8988T (cell line): ENCODE results near the gene SIM1.

Experiments
- DNase-seq: peaks from one replicate; pipeline ENCODE4 v3.0.0; 2011

The SIM1 gene

DNA sequence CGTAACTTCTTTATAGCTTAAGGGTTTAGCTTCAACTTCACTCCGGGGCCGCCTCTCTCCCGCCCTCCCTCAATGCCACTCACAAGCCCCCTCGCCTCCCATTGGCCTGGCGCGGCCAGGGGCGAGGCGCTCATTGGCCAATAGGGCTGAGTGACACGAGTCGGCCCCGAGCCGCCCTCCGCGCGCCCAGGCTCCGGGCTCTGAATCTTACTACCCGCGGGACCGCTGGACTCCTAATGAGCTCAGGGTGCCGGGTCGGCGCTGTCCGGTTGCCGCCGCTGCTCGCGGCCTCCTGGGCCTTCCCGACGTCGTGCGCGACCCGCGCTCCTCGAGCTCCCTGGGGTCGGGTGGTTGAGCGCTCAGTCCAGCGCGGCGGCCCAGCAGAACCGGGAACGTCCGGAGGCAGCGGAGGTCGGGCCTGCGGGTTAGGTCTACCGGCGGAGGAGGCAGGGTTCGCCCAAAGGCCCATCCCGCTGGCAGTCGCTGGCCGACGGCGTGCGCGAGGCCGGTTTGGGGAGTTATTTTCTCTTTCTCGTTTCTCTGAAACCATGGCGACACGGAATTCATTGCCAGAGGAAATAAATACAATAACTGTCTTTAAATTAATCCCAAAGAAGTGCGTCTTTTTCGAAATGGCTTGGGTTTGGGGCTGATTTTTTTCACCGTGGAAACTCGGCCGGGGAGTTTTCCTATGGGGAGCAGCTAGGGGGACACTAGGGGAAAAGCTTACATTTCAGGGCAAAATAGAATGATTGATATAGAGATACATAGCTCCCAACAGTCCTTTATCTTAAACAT is at the start of gene SIM1:
Gene SIM1 (minus strand): TSS at position 19 of the 798 bp plus-strand sequence. CDS start 1,453 bp downstream, outside the sequence.
- DNase-seq, result no peak

- no peak for DNase-seq
Observed at GRCh38 chr6:100512203-100512862, 47.6 kb upstream of the SIM1 start.

DNA sequence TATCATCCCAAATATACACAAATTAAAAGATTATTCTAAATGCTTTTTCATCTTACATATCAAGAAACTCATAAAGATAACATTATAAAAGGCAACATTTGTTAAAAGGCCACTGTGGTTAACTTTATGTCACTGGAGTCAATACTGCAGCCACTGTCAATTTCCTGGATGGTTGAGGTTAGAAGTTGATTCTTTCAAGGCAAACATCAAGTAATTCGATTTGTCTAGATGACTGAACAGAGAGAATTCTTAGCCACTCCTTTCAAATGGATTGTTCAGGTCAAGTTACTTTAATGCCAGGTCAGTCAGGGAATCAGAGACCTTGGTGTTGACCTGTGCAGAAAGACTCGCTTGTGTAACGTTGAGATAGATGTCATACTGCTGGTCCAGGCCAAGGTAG is 44.4 kb upstream of the SIM1 start:
- no peak for DNase-seq

- no peak for DNase-seq
Observed at GRCh38 chr6:100506651-100507050, 41.9 kb upstream of the SIM1 start.

- DNase-seq, result no peak
Observed at GRCh38 chr6:100504786-100505737, 40.3 kb upstream of the SIM1 start.

GRCh38 chr6:100503043-100503705 is 38.5 kb upstream of the SIM1 start:
- DNase-seq, result no peak

GRCh38 chr6:100493206-100493888 is 28.6 kb upstream of the SIM1 start:
- no peak for DNase-seq

GRCh38 chr6:100491952-100492670 is 27.4 kb upstream of the SIM1 start:
- no peak for DNase-seq

DNA sequence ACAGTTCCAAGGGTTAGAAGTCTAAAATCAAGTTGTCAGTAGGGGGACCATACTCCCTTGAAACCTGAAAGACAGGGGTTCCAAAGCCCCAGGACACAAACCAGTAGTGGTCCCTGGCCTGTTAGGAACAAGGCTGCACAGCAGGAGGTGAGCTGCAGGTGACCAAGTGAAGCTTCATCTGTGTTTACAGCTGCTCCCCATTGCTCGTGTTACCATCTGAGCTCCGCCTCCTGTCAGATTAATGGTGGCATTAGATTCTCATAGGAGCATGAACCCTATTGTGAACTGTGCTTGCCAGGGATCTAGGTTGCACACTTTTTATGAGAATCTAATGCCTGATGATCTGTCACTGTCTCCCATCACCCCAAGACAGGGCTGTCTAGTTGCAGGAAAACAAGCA is 25.3 kb upstream of the SIM1 start:
- no peak for DNase-seq

DNA sequence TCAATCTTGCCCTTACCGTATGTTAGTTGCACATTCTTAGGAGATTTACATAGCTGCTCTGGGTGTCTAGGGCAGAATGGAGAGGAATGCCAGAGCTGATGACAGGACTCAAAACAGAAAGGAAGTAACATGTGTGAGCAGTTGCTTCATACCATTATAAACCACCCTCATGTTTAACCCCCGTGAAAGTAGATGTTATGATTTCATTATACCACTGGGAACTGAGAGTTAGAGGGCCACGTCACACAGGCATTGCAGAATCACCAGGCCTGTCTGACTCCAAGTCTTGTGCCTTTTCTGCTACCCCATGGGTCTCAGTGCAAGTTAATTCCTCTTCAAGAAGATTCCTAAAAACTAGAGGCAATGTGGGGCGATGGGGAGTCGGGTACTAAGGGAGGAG is 23.5 kb upstream of the SIM1 start:
- DNase-seq, result no peak

DNA sequence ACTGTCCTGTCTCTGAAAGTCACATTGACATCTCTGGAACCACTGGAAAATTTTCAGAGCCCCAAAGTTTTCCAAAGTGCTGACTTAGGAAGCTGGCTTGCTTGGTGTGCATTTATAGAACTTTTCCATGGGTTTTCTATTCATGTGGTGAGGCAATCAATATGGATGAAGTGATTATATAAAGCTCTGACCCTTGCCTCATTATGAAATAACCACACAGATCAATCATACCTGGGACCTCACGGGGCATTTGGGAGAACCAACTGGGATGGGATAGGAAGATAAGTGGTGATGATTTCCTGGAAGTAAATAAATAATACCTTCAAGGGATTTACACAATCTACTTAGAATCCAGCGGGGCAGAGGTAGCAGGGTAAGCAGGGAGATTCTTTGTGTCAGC is 22.9 kb upstream of the SIM1 start:
- DNase-seq, result no peak

- DNase-seq, result no peak
Observed at GRCh38 chr6:100485268-100485667, 20.5 kb upstream of the SIM1 start.

DNA sequence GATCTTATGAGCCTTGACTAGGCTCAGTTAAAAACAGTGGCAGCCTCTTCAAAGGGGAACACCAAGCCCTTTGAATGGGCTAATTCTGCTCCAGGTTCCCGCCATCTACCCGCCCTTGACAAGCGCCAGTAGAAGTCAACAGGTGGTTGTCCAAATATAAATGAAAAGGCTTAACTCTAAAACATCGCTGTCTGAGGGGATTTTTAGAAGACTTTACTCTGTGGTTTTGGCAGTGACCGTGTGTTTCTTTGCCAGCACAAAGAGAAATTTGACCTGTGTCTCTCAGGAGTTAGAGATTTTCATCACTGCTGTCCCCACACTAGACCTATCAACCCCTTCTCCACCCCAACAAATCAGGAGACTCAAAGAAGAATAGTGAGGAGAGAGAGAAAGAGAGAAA is 19.8 kb upstream of the SIM1 start:
- no peak for DNase-seq

- DNase-seq, result no peak
Observed at GRCh38 chr6:100482698-100483097, 18.0 kb upstream of the SIM1 start.

GRCh38 chr6:100479179-100480035 is 14.7 kb upstream of the SIM1 start:
- DNase-seq, result no peak

DNA sequence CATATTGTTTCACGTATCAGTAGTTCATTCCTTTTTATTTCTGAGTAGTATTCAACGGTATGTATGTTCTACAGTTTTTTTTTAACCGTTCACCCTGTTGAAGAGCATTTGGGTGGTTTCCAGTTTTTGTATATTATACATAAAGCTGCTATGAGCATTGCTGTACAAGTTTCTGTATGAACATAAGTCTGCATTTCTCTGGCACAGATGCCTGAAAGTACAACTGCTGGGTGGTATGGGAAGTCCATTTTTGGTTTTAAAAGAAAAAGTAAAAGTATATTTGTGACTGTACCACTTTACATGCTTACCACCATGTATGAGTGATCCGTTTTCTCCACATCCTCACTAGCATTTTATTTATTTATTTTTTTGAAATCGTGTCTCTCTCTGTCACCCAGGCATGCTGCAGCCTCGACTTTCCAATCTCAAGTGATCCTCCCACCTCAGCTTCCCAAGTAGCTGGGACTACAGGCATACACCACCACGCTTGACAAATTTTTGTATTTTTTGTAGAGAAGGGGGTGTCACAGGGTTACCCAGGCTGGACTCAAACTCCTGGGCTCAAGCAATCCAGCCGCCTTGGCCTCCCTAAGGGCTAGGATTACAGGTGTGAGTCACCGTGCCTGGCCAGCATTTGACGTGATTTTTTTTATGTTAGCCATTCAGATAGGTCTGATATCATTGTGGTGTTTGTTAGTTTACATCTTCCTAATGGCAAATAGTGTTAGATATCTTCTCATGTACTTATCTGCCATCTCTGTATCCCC is 11.0 kb upstream of the SIM1 start:
- DNase-seq, result no peak

DNA sequence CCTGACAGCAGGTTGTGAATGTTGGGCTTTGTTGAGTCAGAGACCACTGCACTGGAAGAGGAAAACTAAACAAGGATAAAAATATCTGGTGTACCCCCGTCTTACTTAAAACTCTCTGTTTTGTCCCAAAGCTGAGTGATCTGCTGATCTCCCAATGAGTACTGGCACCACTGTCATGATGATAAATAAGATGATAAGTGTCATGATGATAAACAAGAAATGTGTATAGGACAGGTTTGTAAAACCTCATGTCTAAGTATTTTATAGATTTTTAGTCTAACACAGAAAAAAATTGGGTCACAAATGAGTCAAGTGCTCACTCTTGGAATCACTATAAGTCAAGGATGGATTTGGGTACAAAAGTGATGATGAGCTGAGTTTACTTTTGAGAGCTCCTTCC is 8.5 kb upstream of the SIM1 start:
- no peak for DNase-seq

GRCh38 chr6:100472674-100473073 is 8.0 kb upstream of the SIM1 start:
- no peak for DNase-seq

GRCh38 chr6:100470422-100471120 is 5.8 kb upstream of the SIM1 start:
- DNase-seq, result no peak
